Fibroblast of mammary gland (primary cell): Measurements from ENCODE around the gene SPATA31C2.

ENCODE experiments used
- DNase-seq: peaks from one replicate; pipeline ENCODE4 v3.0.0-alpha.2; 2010; ENCODE audit warnings: low read depth
- H3K4me3 ChIP-seq: 2 replicates; pipeline ENCODE4 v1.5.1; 2011; ENCODE audit warnings: low read depth, mild to moderate bottlenecking, low read length, moderate library complexity; ENCODE audit not compliant: control insufficient read depth
- TF ChIP-seq, protein P1 (sequence below): conservative IDR thresholded peaks from 2 replicates; pipeline ENCODE4 v1.5.1; 2011; ENCODE audit warnings: low read depth, low read length, inconsistent platforms; ENCODE audit not compliant: control insufficient read depth, insufficient read depth

The SPATA31C2 gene

DNA sequence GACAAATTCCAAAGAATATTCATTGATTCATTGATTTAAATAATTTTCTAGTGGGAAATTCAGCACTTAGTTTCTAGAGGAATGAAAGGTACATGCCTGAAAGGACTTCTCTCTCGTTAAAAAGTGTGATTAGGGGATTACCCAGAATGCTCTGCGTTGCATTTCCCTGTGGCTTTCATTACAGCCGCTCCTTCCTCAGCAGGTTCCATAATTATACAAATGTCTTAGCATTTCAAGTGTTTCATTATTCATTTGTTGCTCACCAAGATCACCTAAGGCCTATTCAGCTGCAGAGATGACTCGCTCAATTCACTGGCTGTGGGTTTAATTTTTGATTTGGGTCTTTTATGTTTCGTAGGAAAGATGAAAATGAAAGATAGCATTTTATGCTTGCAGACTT is 52.8 kb downstream of the SPATA31C2 start:
- H3K4me3 ChIP-seq = no peak overlapping the region
- no peak for DNase-seq
- TF ChIP-seq, protein P1, sequence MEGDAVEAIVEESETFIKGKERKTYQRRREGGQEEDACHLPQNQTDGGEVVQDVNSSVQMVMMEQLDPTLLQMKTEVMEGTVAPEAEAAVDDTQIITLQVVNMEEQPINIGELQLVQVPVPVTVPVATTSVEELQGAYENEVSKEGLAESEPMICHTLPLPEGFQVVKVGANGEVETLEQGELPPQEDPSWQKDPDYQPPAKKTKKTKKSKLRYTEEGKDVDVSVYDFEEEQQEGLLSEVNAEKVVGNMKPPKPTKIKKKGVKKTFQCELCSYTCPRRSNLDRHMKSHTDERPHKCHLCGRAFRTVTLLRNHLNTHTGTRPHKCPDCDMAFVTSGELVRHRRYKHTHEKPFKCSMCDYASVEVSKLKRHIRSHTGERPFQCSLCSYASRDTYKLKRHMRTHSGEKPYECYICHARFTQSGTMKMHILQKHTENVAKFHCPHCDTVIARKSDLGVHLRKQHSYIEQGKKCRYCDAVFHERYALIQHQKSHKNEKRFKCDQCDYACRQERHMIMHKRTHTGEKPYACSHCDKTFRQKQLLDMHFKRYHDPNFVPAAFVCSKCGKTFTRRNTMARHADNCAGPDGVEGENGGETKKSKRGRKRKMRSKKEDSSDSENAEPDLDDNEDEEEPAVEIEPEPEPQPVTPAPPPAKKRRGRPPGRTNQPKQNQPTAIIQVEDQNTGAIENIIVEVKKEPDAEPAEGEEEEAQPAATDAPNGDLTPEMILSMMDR = no peak

DNA sequence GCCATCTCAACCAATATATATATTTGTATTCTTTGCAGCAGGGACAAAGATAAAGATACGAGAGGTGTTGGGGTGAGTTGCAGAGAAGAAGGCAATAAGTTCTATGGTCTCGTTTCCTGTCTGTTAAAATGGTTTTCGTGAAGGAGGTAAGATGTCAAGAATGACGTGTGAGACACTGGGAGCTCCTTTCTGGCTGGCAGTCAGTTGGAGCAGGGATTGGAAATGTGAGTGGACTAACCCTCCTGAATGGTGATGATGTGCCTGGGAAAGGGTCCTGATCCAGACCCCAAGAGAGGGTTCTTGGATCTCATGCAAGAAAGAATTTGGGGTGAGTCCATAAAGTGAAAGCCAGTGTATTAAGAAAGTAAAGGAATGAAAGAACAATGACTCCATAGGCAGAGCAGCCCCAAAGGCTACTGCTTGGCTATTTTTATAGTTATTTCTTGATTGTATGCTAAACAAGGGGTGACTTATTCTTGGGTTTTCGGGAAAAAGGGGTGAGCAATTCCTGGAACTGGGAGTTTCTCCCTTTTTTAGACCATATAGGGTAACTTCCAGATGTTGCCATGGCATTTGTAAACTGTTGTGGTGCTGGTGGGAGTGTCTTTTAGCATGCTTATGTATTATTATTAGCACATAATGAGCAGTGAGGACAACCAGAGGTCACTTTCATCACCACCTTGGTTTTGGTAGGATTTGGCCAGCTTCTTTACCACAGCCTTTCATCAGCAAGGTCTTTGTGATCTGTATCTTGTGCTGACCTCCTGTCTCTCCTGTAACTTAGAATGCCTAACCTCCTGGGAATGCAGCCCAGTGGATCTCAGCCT is 53.7 kb downstream of the SPATA31C2 start:
- no peak overlapping the region for H3K4me3 ChIP-seq
- no peak for DNase-seq
- TF ChIP-seq, protein P1 = no peak
